HUES48 (cell line): Measurements from ENCODE around the gene UBE2Q2.
A peak's percentile ranks its signal among the peaks of the same experiment; 100 is the strongest.
"Not testable (repeated sequence)": the region's sequence is repeated elsewhere in the genome, so short reads cannot be mapped to it uniquely, and the experiment has no call there.

ENCODE experiments used
- H3K27ac ChIP-seq: one replicate; pipeline ENCODE4 v1.7.0; 2013; ENCODE audit warnings: low read depth, low read length, inconsistent platforms
- H3K27me3 ChIP-seq: 2 replicates; pipeline ENCODE4 v1.6.1; 2013; ENCODE audit warnings: mild to moderate bottlenecking, low read length; ENCODE audit not compliant: control insufficient read depth, insufficient read depth
- H3K36me3 ChIP-seq: 2 replicates; pipeline ENCODE4 v1.6.1; 2013; ENCODE audit warnings: low read length; ENCODE audit not compliant: control insufficient read depth, insufficient read depth
- H3K4me1 ChIP-seq: 2 replicates; pipeline ENCODE4 v1.6.1; 2013; ENCODE audit warnings: mild to moderate bottlenecking, low read length; ENCODE audit not compliant: control insufficient read depth, insufficient read depth
- H3K4me3 ChIP-seq: 2 replicates; pipeline ENCODE4 v1.5.1; 2013; ENCODE audit warnings: mild to moderate bottlenecking, low read depth, low read length
- H3K9ac ChIP-seq: 2 replicates; pipeline ENCODE4 v1.6.1; 2013; ENCODE audit warnings: mild to moderate bottlenecking, low read depth, low read length, moderate library complexity
- H3K9me3 ChIP-seq: 2 replicates; pipeline ENCODE4 v1.6.1; 2013; ENCODE audit warnings: low read length; ENCODE audit not compliant: control insufficient read depth, insufficient read depth

The UBE2Q2 gene

GRCh38 chr15:75867449-75867848 is 24.2 kb downstream of the UBE2Q2 start:
- H3K27ac ChIP-seq = peak overlapping the region; percentile 77
- peaks cover 30% of the 10 kb centered on the region for H3K36me3 ChIP-seq
- H3K9ac ChIP-seq = no peak overlapping the region
- no peaks in the 10 kb centered on the region for H3K9me3 ChIP-seq
- H3K27me3 ChIP-seq = no peaks in the 10 kb centered on the region
- peaks cover 55% of the 10 kb centered on the region for H3K4me1 ChIP-seq
- H3K4me3 ChIP-seq = peak overlapping the region; percentile 11; the same call in 1 of the 2 replicates

- Histone ChIP-seq H3K9me3 (no peaks in the 10 kb centered on the region), H3K36me3 (peaks cover 27% of the 10 kb centered on the region), H3K9ac (no peak overlapping the region), H3K27me3 (no peaks in the 10 kb centered on the region), H3K4me3 (peak overlapping the region; percentile 11; the same call in 1 of the 2 replicates), H3K27ac (peak overlapping the region; percentile 77), H3K4me1 (peaks cover 60% of the 10 kb centered on the region)
These were observed 24.8 kb downstream of the UBE2Q2 start for GRCh38 chr15:75868019-75868418.

- H3K4me1 ChIP-seq = peaks cover 65% of the 10 kb centered on the region
- peaks cover 40% of the 10 kb centered on the region for H3K36me3 ChIP-seq
- no peak overlapping the region for H3K27ac ChIP-seq
- no peaks in the 10 kb centered on the region for H3K9me3 ChIP-seq
- no peaks in the 10 kb centered on the region for H3K27me3 ChIP-seq
- no peak overlapping the region for H3K9ac ChIP-seq
- no peak overlapping the region for H3K4me3 ChIP-seq
These were observed 26.2 kb downstream of the UBE2Q2 start for GRCh38 chr15:75869446-75869845.

- peaks cover 56% of the 10 kb centered on the region for H3K36me3 ChIP-seq
- H3K9me3 ChIP-seq, H3K9ac ChIP-seq, H3K27me3 ChIP-seq, H3K4me3 ChIP-seq: not testable (repeated sequence)
- H3K27ac ChIP-seq = peak overlapping the region; percentile 70
- peaks cover 63% of the 10 kb centered on the region for H3K4me1 ChIP-seq
These were observed 28.3 kb downstream of the UBE2Q2 start for GRCh38 chr15:75871589-75871988.

- no peaks in the 10 kb centered on the region for H3K27me3 ChIP-seq
- H3K9me3 ChIP-seq = no peaks in the 10 kb centered on the region
- H3K27ac ChIP-seq = no peak overlapping the region
- H3K36me3 ChIP-seq = peaks cover 62% of the 10 kb centered on the region
- H3K9ac ChIP-seq = no peak overlapping the region
- H3K4me1 ChIP-seq = peaks cover 54% of the 10 kb centered on the region
- H3K4me3 ChIP-seq = no peak overlapping the region
These were observed 29.2 kb downstream of the UBE2Q2 start for GRCh38 chr15:75872403-75872990.

GRCh38 chr15:75884041-75884440 is 40.8 kb downstream of the UBE2Q2 start:
- Histone ChIP-seq H3K9me3 (no peaks in the 10 kb centered on the region), H3K27ac (no peak overlapping the region), H3K36me3 (peaks cover 66% of the 10 kb centered on the region), H3K4me1 (no peaks in the 10 kb centered on the region), H3K27me3 (no peaks in the 10 kb centered on the region), H3K4me3 (no peak overlapping the region), H3K9ac (no peak overlapping the region)

GRCh38 chr15:75887178-75887577 is 43.9 kb downstream of the UBE2Q2 start:
- Histone ChIP-seq H3K4me1 (no peaks in the 10 kb centered on the region), H3K27ac (no peak overlapping the region), H3K27me3 (no peaks in the 10 kb centered on the region), H3K9ac (no peak overlapping the region), H3K36me3 (peaks cover 71% of the 10 kb centered on the region), H3K9me3 (no peaks in the 10 kb centered on the region), H3K4me3 (no peak overlapping the region)

- H3K4me3 ChIP-seq = no peak overlapping the region
These were observed 48.6 kb downstream of the UBE2Q2 start for GRCh38 chr15:75891895-75892294.

GRCh38 chr15:75895731-75896130 is 52.5 kb downstream of the UBE2Q2 start:
- Histone ChIP-seq H3K4me1 (no peaks in the 10 kb centered on the region), H3K9me3 (no peaks in the 10 kb centered on the region), H3K9ac (no peak overlapping the region), H3K27me3 (no peaks in the 10 kb centered on the region), H3K4me3 (no peak overlapping the region), H3K36me3 (peaks cover 63% of the 10 kb centered on the region), H3K27ac (no peak overlapping the region)

More at GRCh38 chr15:75891895-75892294, 48.6 kb downstream of the UBE2Q2 start:
- Histone ChIP-seq H3K27me3 (no peaks in the 10 kb centered on the region), H3K4me1 (no peaks in the 10 kb centered on the region), H3K9ac (no peak overlapping the region), H3K27ac (no peak overlapping the region), H3K9me3 (no peaks in the 10 kb centered on the region), H3K36me3 (peaks cover 74% of the 10 kb centered on the region)

- Histone ChIP-seq H3K4me1 (peaks cover 20% of the 10 kb centered on the region), H3K9ac (no peak overlapping the region), H3K36me3 (peaks cover 46% of the 10 kb centered on the region), H3K4me3 (no peak overlapping the region), H3K27ac (no peak overlapping the region), H3K27me3 (no peaks in the 10 kb centered on the region), H3K9me3 (no peaks in the 10 kb centered on the region)
These were observed 57.3 kb downstream of the UBE2Q2 start for GRCh38 chr15:75900577-75900976.

- no peak overlapping the region for H3K4me3 ChIP-seq
- H3K27ac ChIP-seq = peak overlapping the region; percentile 96
- H3K4me1 ChIP-seq = peaks cover 20% of the 10 kb centered on the region
- H3K9ac ChIP-seq = no peak overlapping the region
- H3K36me3 ChIP-seq = peaks cover 50% of the 10 kb centered on the region
- H3K9me3 ChIP-seq = no peaks in the 10 kb centered on the region
- no peaks in the 10 kb centered on the region for H3K27me3 ChIP-seq
These were observed 58.9 kb downstream of the UBE2Q2 start for GRCh38 chr15:75902129-75902557.
